Endothelial cell of umbilical vein (primary cell): Measurements from ENCODE around the gene TMEM139. TPM values are rescaled to one million over a fixed set of nuclear protein-coding genes. Genes with fewer than 3 reads are reported as not detected.

ENCODE experiments used
- BruUV-seq: library from RNA; stranded (reverse); fragments of 400-500 nt; replicated peaks from 2 replicates; lab custom pipeline; 2021; lab: Mats Ljungman, UMichigan
- CTCF ChIA-PET: fragments of 300-600, 350-600 bp; sonication (Branson Sonifier 250); formaldehyde crosslinking; loops from one replicate; lab custom pipeline; 2021; ENCODE audit warnings: antibody characterized with exemption, inconsistent platforms; lab: Charles Lee
- POLR2A ChIA-PET: fragments of 300-600, 350-600 bp; sonication (Branson Sonifier 250); formaldehyde crosslinking; loops from one replicate; lab custom pipeline; 2021; ENCODE audit warnings: antibody characterized with exemption, inconsistent platforms; lab: Charles Lee
- DNase-seq: peaks from one replicate; pipeline ENCODE4 v3.0.0-alpha.2; 2011; ENCODE audit warnings: low read depth, low spot score
- FAIRE-seq: peaks from 2 replicates; lab custom pipeline; 2011; peaks lifted over from hg19 to GRCh38; lab: Jason Lieb, UNC
- H2AFZ ChIP-seq: 2 replicates; pipeline ENCODE4 v1.6.0; 2012; ENCODE audit warnings: low read depth, low read length, control low read depth, inconsistent platforms
- H3K27ac ChIP-seq: 2 replicates; pipeline ENCODE4 v1.5.1; 2011; ENCODE audit warnings: low read depth, mild to moderate bottlenecking, control low read depth, low read length, moderate library complexity; ENCODE audit not compliant: insufficient read depth
- H3K27me3 ChIP-seq, 2 experiments: 2 replicates each; pipeline versions ENCODE4 v1.6.0 to v1.6.1; 2011; ENCODE audit warnings: low read length in 2 of 2, mixed read lengths in 1 of 2; ENCODE audit not compliant: control insufficient read depth in 2 of 2, insufficient read depth in 2 of 2
- H3K36me3 ChIP-seq, 2 experiments: 2 replicates in 1 of 2; 3 replicates in 1 of 2; pipeline ENCODE4 v1.5.1; 2011; ENCODE audit warnings: low read length in 2 of 2, mild to moderate bottlenecking in 1 of 2, moderate library complexity in 1 of 2; ENCODE audit not compliant: control insufficient read depth in 2 of 2, insufficient read depth in 2 of 2; ENCODE audit errors: extremely low read depth in 1 of 2
- H3K4me1 ChIP-seq: 3 replicates; pipeline ENCODE4 v1.5.1; 2011; ENCODE audit warnings: mild to moderate bottlenecking, low read length; ENCODE audit not compliant: control insufficient read depth, insufficient read depth; ENCODE audit errors: extremely low read depth
- H3K4me2 ChIP-seq: 2 replicates; pipeline ENCODE4 v1.6.1; 2011; ENCODE audit warnings: low read length, control low read depth, mixed read lengths; ENCODE audit not compliant: insufficient read depth
- H3K4me3 ChIP-seq, 3 experiments: fragments of 200-600 bp in 1 of 3; sonication (generic), shearing (Covaris generic) in 1 of 3; replicated peaks in 1 of 3; 2 replicates each; pipeline ENCODE4 v1.5.1; 2011 to 2016; ENCODE audit warnings: control low read depth in 3 of 3, low read length in 3 of 3, mild to moderate bottlenecking in 2 of 3, inconsistent platforms in 1 of 3, low read depth in 1 of 3, moderate library complexity in 1 of 3; ENCODE audit not compliant: insufficient read depth in 1 of 3
- H3K79me2 ChIP-seq: 2 replicates; pipeline ENCODE4 v1.6.0; 2012; ENCODE audit warnings: low read length, inconsistent platforms; ENCODE audit not compliant: control insufficient read depth, insufficient read depth
- H3K9ac ChIP-seq: replicated peaks from 2 replicates; pipeline ENCODE3; 2011; ENCODE audit warnings: low read length, control low read depth; ENCODE audit not compliant: insufficient read depth; ENCODE audit errors: extremely low read depth
- H3K9me1 ChIP-seq: replicated peaks from 3 replicates; pipeline ENCODE4 v1.6.0; 2011; ENCODE audit warnings: mild to moderate bottlenecking, low read length; ENCODE audit not compliant: control insufficient read depth, insufficient read depth; ENCODE audit errors: extremely low read depth
- H3K9me3 ChIP-seq: replicated peaks from 2 replicates; pipeline ENCODE4 v1.5.1; 2012; ENCODE audit warnings: low read length, inconsistent platforms; ENCODE audit not compliant: control insufficient read depth, insufficient read depth
- H4K20me1 ChIP-seq: replicated peaks from 2 replicates; pipeline ENCODE3; 2011; ENCODE audit warnings: mild to moderate bottlenecking, low read length; ENCODE audit not compliant: control insufficient read depth, insufficient read depth; ENCODE audit errors: extremely low read depth
- EZH2 ChIP-seq: IDR thresholded peaks from 2 replicates; pipeline ENCODE4 v1.6.1; 2012; ENCODE audit warnings: borderline replicate concordance, low read depth, mild to moderate bottlenecking, moderate library complexity, low read length, inconsistent platforms; ENCODE audit not compliant: severe bottlenecking
- FOS ChIP-seq: IDR thresholded peaks from 2 replicates; pipeline ENCODE4 v1.6.1; 2011; ENCODE audit warnings: mild to moderate bottlenecking, low read length, moderate library complexity, borderline replicate concordance; ENCODE audit not compliant: insufficient read depth
- GATA2 ChIP-seq: IDR thresholded peaks from 2 replicates; pipeline ENCODE4 v1.7.0; 2011; ENCODE audit warnings: low read depth, mild to moderate bottlenecking, moderate library complexity, mixed read lengths, low read length; ENCODE audit not compliant: insufficient read length, insufficient read depth
- JUN ChIP-seq: IDR thresholded peaks from 2 replicates; pipeline ENCODE4 v1.6.1; 2011; ENCODE audit warnings: borderline replicate concordance, low read depth; ENCODE audit not compliant: insufficient read length, insufficient read depth
- MYC ChIP-seq: IDR thresholded peaks from one replicate; pipeline ENCODE4 v1.6.1; 2011; ENCODE audit warnings: mild to moderate bottlenecking, low read depth, low read length
- POLR2A ChIP-seq: IDR thresholded peaks from 2 replicates; pipeline ENCODE4 v1.6.1; 2012; ENCODE audit warnings: low read depth, mild to moderate bottlenecking, control low read depth, low read length
- POLR2AphosphoS5 ChIP-seq: IDR thresholded peaks from 2 replicates; pipeline ENCODE4 v1.6.1; 2012; ENCODE audit warnings: low read depth, mild to moderate bottlenecking, control low read depth, low read length, moderate library complexity; ENCODE audit not compliant: insufficient read depth
- dilution Hi-C: fragments of 300-500 bp; cut with MboI; formaldehyde crosslinking; loops from one replicate; pipeline ENCODE4 v1.15.0; 2019; ENCODE audit warnings: low sequenced_read_pairs; ENCODE audit not compliant: extremely low pct_ligation_motif_present
- intact Hi-C: fragments of 100-400 bp; cut with micrococcal nuclease; formaldehyde crosslinking; loops from one replicate; pipeline ENCODE4 v1.10.0; 2022
- polyA plus RNA-seq, 4 experiments: library from polyadenylated mRNA; depleted of rRNA in 3 of 4; stranded (reverse) in 3 of 4; unstranded in 1 of 4; fragments of >200 nt; gene quantifications; 2 replicates each; pipeline versions ENCODE4 v1.2.1 to v1.2.3, GENCODE V29; 2011 to 2012; ENCODE audit warnings: missing spikeins in 1 of 4
- total RNA-seq: library from RNA; stranded (reverse); gene quantifications from 2 replicates; pipeline ENCODE4 v1.2.3, GENCODE V29; 2021
- TF ChIP-seq, protein P1 (sequence below): IDR thresholded peaks from 2 replicates; pipeline ENCODE4 v1.6.1; 2011; ENCODE audit not compliant: insufficient read depth, insufficient read length
- TF ChIP-seq, protein P2 (sequence below), 2 donors: IDR thresholded peaks; 1 replicate in 1 of 2; 2 replicates in 1 of 2; pipeline ENCODE4 v1.5.1; 2011; ENCODE audit warnings: low read length in 2 of 2, mild to moderate bottlenecking in 2 of 2, moderate library complexity in 2 of 2, control low read depth in 1 of 2, inconsistent platforms in 1 of 2, low read depth in 1 of 2; ENCODE audit not compliant: insufficient read depth in 1 of 2; ENCODE audit errors: extremely low read depth in 1 of 2

The TMEM139 gene
- total and polyA plus RNA-seq, 2 donors (not counting 3 experiments of a cell fraction or from before 2014, with no cell fraction given) = 0.37 TPM; not detected in 1

DNA sequence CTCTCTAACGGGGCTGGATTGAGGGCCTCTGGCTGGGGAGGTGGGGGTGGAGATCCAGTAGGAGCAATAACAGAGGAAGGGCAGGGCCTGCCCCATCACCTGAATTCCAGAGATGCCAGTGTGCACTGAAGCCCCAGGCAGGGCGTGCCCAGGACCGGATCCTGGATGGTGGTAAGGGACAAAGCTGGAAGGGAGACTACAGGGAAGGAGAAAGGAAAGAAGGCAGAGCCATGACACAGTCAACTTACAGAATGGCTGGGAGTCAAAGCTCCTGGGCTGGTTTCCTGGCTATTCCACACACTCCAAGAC is 666 bp downstream of the TMEM139 start:
- Histone ChIP-seq H3K79me2 (peaks cover 22% of the 10 kb centered on the region), H3K4me3 (no peak overlapping the region), H4K20me1 (no peaks in the 10 kb centered on the region), H3K9ac (no peak overlapping the region), H3K27ac (no peak overlapping the region), H2AFZ (no peak overlapping the region), H3K4me2 (no peak overlapping the region), H3K9me3 (no peaks in the 10 kb centered on the region), H3K4me1 (peaks cover 19% of the 10 kb centered on the region), H3K9me1 (no peaks in the 10 kb centered on the region), H3K36me3 (no peaks in the 10 kb centered on the region), H3K27me3 (no peaks in the 10 kb centered on the region)
- no TSS peak for BruUV-seq
- intact Hi-C loops (loop anchor here (5.0 kb wide), 1 partner anchor 43 kb away; no protein-coding TSS in a partner anchor), dilution Hi-C loops (no loop called here)
- TF ChIP-seq, protein P1, sequence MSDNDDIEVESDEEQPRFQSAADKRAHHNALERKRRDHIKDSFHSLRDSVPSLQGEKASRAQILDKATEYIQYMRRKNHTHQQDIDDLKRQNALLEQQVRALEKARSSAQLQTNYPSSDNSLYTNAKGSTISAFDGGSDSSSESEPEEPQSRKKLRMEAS = no peak
- TF ChIP-seq GATA2 = no peak
- DNase-seq (no peak), FAIRE-seq (no peak)
- CTCF ChIA-PET = no interaction called here
- POLR2A ChIA-PET = no interaction called here

DNA sequence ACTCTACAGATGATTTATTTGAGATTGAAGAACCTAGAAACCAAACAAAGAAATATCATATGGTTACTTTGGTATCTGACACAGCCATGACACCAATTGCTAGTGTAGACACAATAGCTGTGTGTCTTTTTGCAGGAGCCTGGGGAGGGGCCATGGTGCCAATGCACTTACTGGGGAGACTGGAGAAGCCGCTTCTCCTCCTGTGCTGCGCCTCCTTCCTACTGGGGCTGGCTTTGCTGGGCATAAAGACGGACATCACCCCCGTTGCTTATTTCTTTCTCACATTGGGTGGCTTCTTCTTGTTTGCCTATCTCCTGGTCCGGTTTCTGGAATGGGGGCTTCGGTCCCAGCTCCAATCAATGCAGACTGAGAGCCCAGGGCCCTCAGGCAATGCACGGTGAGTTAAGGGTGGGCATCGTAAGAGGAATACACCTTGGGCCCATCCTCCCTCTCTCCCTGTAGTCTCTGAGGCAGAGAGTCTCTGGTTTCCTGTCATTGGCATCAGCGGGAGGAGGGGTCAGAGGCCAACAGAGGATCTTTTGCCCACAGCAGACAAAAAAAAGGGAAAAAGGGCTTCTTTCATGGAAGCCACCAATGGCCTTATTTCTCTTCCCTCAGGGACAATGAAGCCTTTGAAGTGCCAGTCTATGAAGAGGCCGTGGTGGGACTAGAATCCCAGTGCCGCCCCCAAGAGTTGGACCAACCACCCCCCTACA is 1.2 kb downstream of the TMEM139 start:
- BruUV-seq = no TSS peak
- Histone ChIP-seq H3K4me3 (no peak overlapping the region), H3K27ac (no peak overlapping the region), H3K4me1 (peaks cover 21% of the 10 kb centered on the region), H3K36me3 (no peaks in the 10 kb centered on the region), H3K9me1 (no peaks in the 10 kb centered on the region), H3K4me2 (no peak overlapping the region), H3K27me3 (no peaks in the 10 kb centered on the region), H3K9ac (no peak overlapping the region), H3K9me3 (no peaks in the 10 kb centered on the region), H4K20me1 (no peaks in the 10 kb centered on the region), H3K79me2 (peaks cover 27% of the 10 kb centered on the region), H2AFZ (no peak overlapping the region)
- no peak for TF ChIP-seq POLR2A
- TF ChIP-seq MYC = no peak
- no peak for TF ChIP-seq GATA2
- TF ChIP-seq, protein P1 = no peak
- no peak for TF ChIP-seq JUN
- no peak for TF ChIP-seq POLR2AphosphoS5
- TF ChIP-seq, protein P2, sequence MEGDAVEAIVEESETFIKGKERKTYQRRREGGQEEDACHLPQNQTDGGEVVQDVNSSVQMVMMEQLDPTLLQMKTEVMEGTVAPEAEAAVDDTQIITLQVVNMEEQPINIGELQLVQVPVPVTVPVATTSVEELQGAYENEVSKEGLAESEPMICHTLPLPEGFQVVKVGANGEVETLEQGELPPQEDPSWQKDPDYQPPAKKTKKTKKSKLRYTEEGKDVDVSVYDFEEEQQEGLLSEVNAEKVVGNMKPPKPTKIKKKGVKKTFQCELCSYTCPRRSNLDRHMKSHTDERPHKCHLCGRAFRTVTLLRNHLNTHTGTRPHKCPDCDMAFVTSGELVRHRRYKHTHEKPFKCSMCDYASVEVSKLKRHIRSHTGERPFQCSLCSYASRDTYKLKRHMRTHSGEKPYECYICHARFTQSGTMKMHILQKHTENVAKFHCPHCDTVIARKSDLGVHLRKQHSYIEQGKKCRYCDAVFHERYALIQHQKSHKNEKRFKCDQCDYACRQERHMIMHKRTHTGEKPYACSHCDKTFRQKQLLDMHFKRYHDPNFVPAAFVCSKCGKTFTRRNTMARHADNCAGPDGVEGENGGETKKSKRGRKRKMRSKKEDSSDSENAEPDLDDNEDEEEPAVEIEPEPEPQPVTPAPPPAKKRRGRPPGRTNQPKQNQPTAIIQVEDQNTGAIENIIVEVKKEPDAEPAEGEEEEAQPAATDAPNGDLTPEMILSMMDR (IDR thresholded peaks at IDR 0.05; ENCODE audit: extremely low read depth in 1 of 2, insufficient read depth in 1 of 2, low read depth in 1 of 2, low read length in 2 of 2) = no peak
- TF ChIP-seq FOS = no peak
- TF ChIP-seq EZH2 = no peak
- DNase-seq (no peak), FAIRE-seq (no peak)
- intact Hi-C loops (loop anchor here (5.0 kb wide), 1 partner anchor 44 kb away; no protein-coding TSS in a partner anchor), dilution Hi-C loops (no loop called here)
- CTCF ChIA-PET = no interaction called here
- POLR2A ChIA-PET = no interaction called here
